Esophagus muscularis mucosa (tissue), 4 donors: Measurements from ENCODE around the gene PDK4.
"Not testable (repeated sequence)": the region's sequence is repeated elsewhere in the genome, so short reads cannot be mapped to it uniquely, and the experiment has no call there.

Experiments used
- CTCF ChIP-seq, 3 experiments: fragments of 200-600 bp in 2 of 3; fragments of 450-650 bp in 1 of 3; sonication (generic) in 2 of 3; IDR thresholded peaks; one replicate each; pipeline ENCODE4 v1.5.1; 2017 to 2019; ENCODE audit warnings: antibody characterized with exemption in 3 of 3, mild to moderate bottlenecking in 2 of 3, moderate library complexity in 1 of 3
- EP300 ChIP-seq: sonication (generic); formaldehyde crosslinking; IDR thresholded peaks from one replicate; pipeline ENCODE4 v1.6.1; 2017; ENCODE audit warnings: antibody characterized with exemption
- POLR2A ChIP-seq: fragments of 450-650 bp; IDR thresholded peaks from one replicate; pipeline ENCODE4 v1.6.1; 2017; ENCODE audit warnings: antibody characterized with exemption, moderate library complexity, mild to moderate bottlenecking, low read depth
- POLR2AphosphoS5 ChIP-seq, 2 donors: sonication (generic); formaldehyde crosslinking; IDR thresholded peaks; one replicate each; pipeline ENCODE4 v1.6.1; 2017; ENCODE audit warnings: antibody characterized with exemption in 2 of 2

GRCh38 chr7:95552010-95552926, 44.0 kb downstream of the PDK4 start:
- not testable (repeated sequence) for TF ChIP-seq POLR2AphosphoS5 (IDR thresholded peaks at IDR 0.05); POLR2A; CTCF (IDR thresholded peaks at IDR 0.05); EP300
